GM18505 (cell line): ENCODE measurements around the gene NR2C2.

Experiments
- ATAC-seq: cut with Tn5 transposase; IDR thresholded peaks from one replicate; pipeline ENCODE4 v1.9.1; 2021; ENCODE audit not compliant: unreplicated experiment
- POLR2A ChIP-seq: IDR thresholded peaks from 4 replicates; pipeline ENCODE4 v1.6.1; 2011; ENCODE audit warnings: borderline replicate concordance; ENCODE audit not compliant: insufficient read depth, insufficient read length; ENCODE audit errors: extremely low read depth

Gene NR2C2

DNA sequence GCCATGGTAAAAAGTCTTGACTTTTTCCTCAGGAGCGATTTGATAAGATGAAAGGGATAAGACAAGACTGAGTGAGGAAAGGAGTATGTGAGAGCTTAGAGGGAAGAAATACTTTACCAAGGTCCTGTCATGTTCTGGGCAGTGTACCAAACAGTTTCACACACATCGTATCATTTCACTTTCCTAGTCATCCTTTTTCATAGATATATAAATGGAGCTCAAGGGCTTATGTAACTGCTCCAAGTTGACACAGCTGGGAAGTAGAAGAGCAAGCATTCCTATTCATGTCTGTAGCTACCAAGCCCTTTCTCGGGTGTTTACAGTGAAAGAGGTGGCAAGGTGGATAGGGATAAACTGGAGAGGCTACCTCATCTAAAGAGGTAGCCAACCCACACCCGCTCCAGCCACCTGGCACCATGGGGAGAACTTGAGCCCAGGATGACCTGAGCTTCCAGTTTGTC lies 60.3 kb downstream of the NR2C2 start:
- TF ChIP-seq POLR2A = no peak

GRCh38 chr3:15009167-15009566 lies 61.8 kb downstream of the NR2C2 start:
- no peak for TF ChIP-seq POLR2A
- no peak for ATAC-seq

More for the DNA sequence above, 60.3 kb downstream of the NR2C2 start:
- ATAC-seq = no peak

DNA sequence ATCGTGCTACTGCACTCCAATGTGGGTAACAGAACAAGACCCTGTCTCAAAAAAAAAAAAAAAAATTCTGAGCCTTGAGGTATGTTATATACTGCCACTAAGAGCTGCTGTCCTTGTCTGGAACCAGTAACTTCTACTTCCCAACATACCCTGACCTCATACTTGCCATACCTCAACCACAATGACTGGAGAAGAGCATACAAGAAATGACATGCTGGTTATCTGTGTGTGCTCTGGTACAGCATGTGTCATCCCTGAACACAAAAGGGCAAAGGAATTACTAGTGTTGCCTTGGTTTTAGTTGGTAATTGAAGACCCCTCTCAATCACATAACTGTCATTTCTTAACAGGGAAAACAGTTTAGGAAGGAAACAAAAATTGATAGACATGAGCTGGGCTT lies 63.3 kb downstream of the NR2C2 start:
- ATAC-seq = no peak
- no peak for TF ChIP-seq POLR2A

DNA sequence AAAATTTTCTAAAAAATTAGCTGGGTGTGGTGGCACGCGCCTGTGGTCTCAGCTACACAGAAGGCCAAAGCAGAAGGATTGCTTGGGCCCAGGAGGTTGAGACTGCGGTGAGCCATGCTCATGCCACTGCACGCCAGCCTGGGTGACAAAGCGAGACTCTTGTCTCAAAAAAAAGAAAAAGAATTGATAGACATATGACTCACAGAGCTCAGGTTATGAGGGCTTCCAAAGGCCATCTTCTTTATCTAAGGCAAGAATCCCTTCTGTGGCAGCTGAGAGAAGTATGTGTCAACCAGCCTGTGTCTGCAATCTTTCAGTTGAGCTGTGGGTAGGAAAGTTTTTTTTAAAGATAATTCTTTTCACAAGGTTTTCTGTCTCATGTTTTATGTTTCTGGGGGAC lies 63.8 kb downstream of the NR2C2 start:
- no peak for ATAC-seq
- no peak for TF ChIP-seq POLR2A

- no peak for ATAC-seq
- no peak for TF ChIP-seq POLR2A
These were observed 67.4 kb downstream of the NR2C2 start for GRCh38 chr3:15014606-15015328.

DNA sequence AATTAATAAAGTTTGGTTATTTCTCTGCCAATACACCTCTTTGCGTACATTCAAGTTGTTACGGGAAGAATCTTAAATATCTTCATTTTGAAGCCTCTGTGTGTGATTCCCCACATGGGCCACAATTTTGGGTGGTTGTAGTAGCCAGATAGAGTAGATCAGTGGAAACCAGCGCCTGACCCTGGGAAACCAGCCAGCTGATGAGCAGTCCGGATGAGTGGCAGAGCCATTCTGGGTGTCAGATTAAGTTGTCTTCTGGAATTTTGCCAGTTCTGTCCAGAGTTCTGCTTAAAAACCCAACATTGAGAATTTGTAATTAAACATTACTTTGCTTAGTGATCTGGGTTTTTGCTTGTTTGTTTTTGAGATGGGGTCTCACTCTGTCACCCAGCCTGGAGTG lies 68.1 kb downstream of the NR2C2 start:
- no peak for ATAC-seq
- no peak for TF ChIP-seq POLR2A

DNA sequence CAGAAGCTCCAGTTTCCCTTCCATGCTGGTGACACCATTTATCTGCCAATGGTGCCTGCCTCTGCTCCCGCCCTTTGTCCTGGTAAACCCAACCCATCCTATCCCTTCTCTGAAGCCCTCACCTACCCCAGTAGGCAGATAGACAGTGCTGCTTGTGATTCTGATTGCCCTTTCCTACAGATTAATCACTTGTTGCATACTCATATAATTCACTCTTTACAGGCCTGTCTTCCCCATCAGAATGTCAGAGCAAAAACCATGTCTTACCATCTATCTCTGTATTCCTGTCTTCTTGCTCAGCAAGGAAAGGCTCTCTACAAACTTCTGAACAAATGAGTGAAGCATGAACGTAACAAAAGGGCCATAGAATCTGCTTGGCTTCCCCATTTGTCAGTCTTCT lies 69.8 kb downstream of the NR2C2 start:
- no peak for ATAC-seq
- TF ChIP-seq POLR2A = no peak

DNA sequence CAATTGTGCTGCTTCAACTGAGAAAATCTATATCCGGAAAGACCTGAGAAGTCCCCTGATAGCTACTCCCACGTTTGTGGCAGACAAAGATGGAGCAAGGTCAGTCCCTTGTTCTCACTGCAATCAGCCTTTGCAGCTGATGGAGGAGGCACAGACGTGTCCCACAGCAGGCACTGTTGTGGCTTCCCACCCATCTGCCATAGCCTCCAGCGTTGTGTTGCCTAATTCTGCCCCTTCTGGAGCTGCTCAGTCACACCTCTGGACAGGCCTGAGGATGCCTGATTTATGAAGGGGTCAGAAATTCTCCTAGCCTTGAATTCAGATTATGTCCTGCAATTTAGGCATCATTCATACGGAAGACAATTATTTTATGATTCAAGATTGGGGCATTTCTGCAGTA lies 75.9 kb downstream of the NR2C2 start:
- no peak for ATAC-seq
- no peak for TF ChIP-seq POLR2A

GRCh38 chr3:15023719-15024118 lies 76.3 kb downstream of the NR2C2 start:
- no peak for TF ChIP-seq POLR2A
- no peak for ATAC-seq

- no peak for TF ChIP-seq POLR2A
- ATAC-seq = no peak
These were observed 82.2 kb downstream of the NR2C2 start for GRCh38 chr3:15029625-15030024.

GRCh38 chr3:15032650-15033049 lies 85.3 kb downstream of the NR2C2 start:
- no peak for ATAC-seq

DNA sequence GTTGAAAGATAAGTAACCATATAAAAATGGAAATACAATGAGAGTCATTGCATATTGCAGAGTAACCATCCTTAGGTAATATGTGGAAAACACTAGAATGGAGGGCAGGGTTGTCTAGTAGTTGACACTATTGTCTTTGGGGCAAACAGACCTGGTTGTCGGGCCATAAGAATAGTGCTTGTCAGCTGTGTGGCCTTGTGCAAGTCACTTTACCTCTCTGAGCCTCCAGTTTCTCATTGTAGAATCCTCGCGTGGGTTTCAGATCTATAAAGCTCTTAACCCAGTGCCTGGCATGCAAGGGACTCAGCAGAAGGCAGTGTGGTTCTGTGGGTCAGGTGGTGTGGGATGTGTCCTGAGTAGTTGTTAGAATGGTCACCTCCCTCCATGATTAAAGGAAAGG lies 85.7 kb downstream of the NR2C2 start:
- no peak for ATAC-seq
- no peak for TF ChIP-seq POLR2A

More at GRCh38 chr3:15032650-15033049, 85.3 kb downstream of the NR2C2 start:
- TF ChIP-seq POLR2A = no peak

DNA sequence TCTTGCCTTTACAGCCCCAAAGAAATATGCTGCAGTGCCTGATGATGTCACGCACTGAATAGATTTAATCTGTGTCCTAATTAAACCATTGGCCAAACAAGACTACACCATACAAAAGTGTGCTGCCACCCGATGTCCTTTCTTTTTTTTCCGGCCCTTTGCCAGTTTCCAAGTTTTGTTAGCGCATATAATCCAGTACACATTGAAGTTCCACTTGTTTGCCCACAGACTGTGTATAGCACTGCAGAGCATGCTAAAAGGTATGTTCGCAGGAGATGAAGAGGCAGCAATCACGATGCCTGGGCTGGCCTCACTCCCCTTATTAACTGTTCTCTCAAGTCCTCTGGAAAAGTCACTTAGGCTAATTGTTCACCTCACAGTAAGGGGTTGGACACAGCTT lies 90.9 kb downstream of the NR2C2 start:
- TF ChIP-seq POLR2A = no peak
- ATAC-seq = no peak

DNA sequence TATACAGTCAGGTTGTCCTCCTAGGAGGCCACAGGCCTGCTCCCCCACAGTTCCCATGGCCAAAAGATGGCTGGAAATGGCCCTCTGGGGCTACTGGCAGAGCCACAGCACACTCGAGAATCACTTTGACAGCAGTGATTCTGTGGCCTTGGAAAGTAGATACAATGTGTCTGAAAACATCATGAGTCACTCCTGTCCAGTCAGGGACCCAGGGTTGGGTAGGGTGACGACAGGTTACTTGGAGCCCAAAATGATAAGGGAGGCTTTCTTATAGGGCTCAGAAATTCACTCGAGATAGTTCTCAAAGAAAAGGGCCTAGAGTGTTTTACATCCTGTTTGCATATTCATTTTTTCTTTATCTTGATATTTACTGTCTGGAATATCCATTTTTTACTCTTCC lies 93.5 kb downstream of the NR2C2 start:
- no peak for ATAC-seq
- TF ChIP-seq POLR2A = no peak

- no peak for TF ChIP-seq POLR2A
- no peak for ATAC-seq
These were observed 94.6 kb downstream of the NR2C2 start for GRCh38 chr3:15041950-15042349.

GRCh38 chr3:15042936-15043335 lies 95.6 kb downstream of the NR2C2 start:
- TF ChIP-seq POLR2A = no peak
- no peak for ATAC-seq
